GM12875 (cell line): ENCODE results near the gene STK11.

ENCODE experiments used
- H3K4me3 ChIP-seq: one replicate; pipeline ENCODE4 v1.5.1; 2011; ENCODE audit warnings: low read depth, low read length, control low read depth
- TF ChIP-seq, protein P1 (sequence below): IDR thresholded peaks from 2 replicates; pipeline ENCODE4 v1.5.1; 2011; ENCODE audit warnings: low read depth, mild to moderate bottlenecking, control low read depth, inconsistent platforms, low read length, moderate library complexity, borderline replicate concordance; ENCODE audit not compliant: insufficient read depth

The STK11 gene

GRCh38 chr19:1254081-1254527, 48.5 kb downstream of the STK11 start:
- TF ChIP-seq, protein P1, sequence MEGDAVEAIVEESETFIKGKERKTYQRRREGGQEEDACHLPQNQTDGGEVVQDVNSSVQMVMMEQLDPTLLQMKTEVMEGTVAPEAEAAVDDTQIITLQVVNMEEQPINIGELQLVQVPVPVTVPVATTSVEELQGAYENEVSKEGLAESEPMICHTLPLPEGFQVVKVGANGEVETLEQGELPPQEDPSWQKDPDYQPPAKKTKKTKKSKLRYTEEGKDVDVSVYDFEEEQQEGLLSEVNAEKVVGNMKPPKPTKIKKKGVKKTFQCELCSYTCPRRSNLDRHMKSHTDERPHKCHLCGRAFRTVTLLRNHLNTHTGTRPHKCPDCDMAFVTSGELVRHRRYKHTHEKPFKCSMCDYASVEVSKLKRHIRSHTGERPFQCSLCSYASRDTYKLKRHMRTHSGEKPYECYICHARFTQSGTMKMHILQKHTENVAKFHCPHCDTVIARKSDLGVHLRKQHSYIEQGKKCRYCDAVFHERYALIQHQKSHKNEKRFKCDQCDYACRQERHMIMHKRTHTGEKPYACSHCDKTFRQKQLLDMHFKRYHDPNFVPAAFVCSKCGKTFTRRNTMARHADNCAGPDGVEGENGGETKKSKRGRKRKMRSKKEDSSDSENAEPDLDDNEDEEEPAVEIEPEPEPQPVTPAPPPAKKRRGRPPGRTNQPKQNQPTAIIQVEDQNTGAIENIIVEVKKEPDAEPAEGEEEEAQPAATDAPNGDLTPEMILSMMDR, result no peak
- no peak overlapping the region for H3K4me3 ChIP-seq

- TF ChIP-seq, protein P1, result no peak
- H3K4me3 ChIP-seq, result no peak overlapping the region
Measured at GRCh38 chr19:1254530-1255185, 49.1 kb downstream of the STK11 start.

DNA sequence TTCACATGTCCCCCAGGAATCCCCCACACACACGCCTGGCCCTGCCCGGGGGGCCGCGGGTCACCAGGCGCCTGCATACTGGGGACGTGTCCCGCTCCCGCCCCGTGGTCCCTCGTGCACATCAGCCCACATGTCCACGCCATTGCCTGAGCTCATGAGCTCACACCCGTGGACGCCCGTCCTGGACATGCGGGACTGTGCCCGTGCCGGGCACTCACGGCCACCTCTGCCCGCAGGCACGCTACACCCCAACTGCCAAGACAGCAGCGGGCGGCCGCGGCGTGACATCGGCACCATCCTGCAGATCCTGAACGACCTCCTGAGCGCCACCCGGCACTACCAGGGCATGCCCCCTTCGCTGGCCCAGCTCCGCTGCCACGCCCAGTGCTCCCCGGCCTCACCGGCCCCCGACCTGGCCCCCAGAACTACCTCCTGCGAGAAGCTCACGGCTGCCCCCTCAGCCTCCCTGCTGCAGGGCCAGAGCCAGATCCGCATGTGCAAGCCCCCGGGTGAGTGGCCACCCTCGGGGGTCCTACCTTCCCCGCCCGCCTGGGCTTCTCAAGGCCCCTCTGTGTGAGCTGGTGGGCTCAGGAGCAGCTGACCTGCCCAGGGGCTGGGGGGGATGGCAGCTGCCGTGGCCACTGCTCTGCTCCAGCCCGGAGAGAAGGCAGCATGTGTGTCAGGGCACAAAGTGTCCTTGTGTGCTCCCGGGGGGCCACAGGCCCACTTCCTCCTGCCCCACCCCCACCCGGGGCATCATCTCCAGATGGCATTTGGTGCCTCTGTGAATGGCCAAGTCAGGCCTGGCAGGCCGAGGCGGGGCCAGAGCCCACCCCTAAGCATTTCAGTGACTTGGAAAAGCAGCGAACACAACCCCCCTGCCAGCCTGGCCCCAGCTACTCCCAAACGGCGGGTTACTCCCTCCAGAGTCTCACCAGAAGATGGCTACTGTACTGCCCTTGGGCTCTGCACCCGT, 49.9 kb downstream of the STK11 start:
- no peak overlapping the region for H3K4me3 ChIP-seq
- TF ChIP-seq, protein P1, result no peak

- H3K4me3 ChIP-seq, result no peak overlapping the region
- TF ChIP-seq, protein P1, result no peak
Measured at GRCh38 chr19:1256646-1257474, 51.3 kb downstream of the STK11 start.

- TF ChIP-seq, protein P1, result no peak
- no peak overlapping the region for H3K4me3 ChIP-seq
Measured at GRCh38 chr19:1257475-1258162, 52.0 kb downstream of the STK11 start.

- no peak overlapping the region for H3K4me3 ChIP-seq
Measured at GRCh38 chr19:1258163-1258492, 52.5 kb downstream of the STK11 start.

More at GRCh38 chr19:1258163-1258492, 52.5 kb downstream of the STK11 start:
- TF ChIP-seq, protein P1, result no peak
